Non-pigmented ciliary epithelial cell (primary cell): ENCODE results near the gene CS.
"Not testable (repeated sequence)": the region's sequence is repeated elsewhere in the genome, so short reads cannot be mapped to it uniquely, and the experiment has no call there.

Source experiments
- DNase-seq: peaks from one replicate; pipeline ENCODE4 v3.0.0-alpha.2; 2010; ENCODE audit warnings: low read depth

Gene CS

GRCh38 chr12:56321027-56321426, 20.9 kb upstream of the CS start:
- no peak for DNase-seq

- no peak for DNase-seq
Observed at GRCh38 chr12:56317675-56318074, 17.5 kb upstream of the CS start.

GRCh38 chr12:56315622-56316473, 15.7 kb upstream of the CS start, which contains the start of gene CNPY2:
TSS of gene CNPY2 (minus strand) at chr12:56315988. CDS start at chr12:56315217, 771 bp downstream.
- peak; percentile 92 for DNase-seq

GRCh38 chr12:56315249-56315621, 15.1 kb upstream of the CS start:
- DNase-seq: no peak

GRCh38 chr12:56311003-56311402, 10.9 kb upstream of the CS start:
- no peak for DNase-seq

- DNase-seq: no peak
Observed at GRCh38 chr12:56308714-56309113, 8.6 kb upstream of the CS start.

- no peak for DNase-seq
Observed at GRCh38 chr12:56307221-56307965, 7.3 kb upstream of the CS start.

GRCh38 chr12:56304872-56305590, 4.9 kb upstream of the CS start:
- no peak for DNase-seq

- DNase-seq: no peak
Observed at GRCh38 chr12:56304276-56304675, 4.1 kb upstream of the CS start.

GRCh38 chr12:56300644-56301464, 724 bp upstream of the CS start:
- DNase-seq: no peak

- DNase-seq: no peak
Observed at GRCh38 chr12:56299308-56299852, 750 bp downstream of the CS start.

- no peak for DNase-seq
Observed at GRCh38 chr12:56298828-56299227, 1.3 kb downstream of the CS start.

- no peak for DNase-seq
Observed at GRCh38 chr12:56297400-56297799, 2.7 kb downstream of the CS start.

GRCh38 chr12:56296295-56296694, 3.8 kb downstream of the CS start:
- DNase-seq: no peak

GRCh38 chr12:56293795-56294194, 6.3 kb downstream of the CS start:
- DNase-seq: no peak

- DNase-seq: no peak
Observed at GRCh38 chr12:56288705-56289387, 11.3 kb downstream of the CS start.

- no peak for DNase-seq
Observed at GRCh38 chr12:56286044-56286830, 13.9 kb downstream of the CS start.

GRCh38 chr12:56284263-56284662, 15.9 kb downstream of the CS start:
- not testable (repeated sequence) for DNase-seq

- DNase-seq: no peak
Observed at GRCh38 chr12:56282579-56282978, 17.6 kb downstream of the CS start.

- no peak for DNase-seq
Observed at GRCh38 chr12:56282030-56282429, 18.1 kb downstream of the CS start.
